Upper lobe of right lung (tissue), 1 donor: ENCODE results near the gene MRPL55. TPM values are rescaled to one million over a fixed set of nuclear protein-coding genes. Genes with fewer than 3 reads are reported as not detected.
A peak's percentile ranks its signal among the peaks of the same experiment; 100 is the strongest.

Source experiments
- ATAC-seq: fragments of 200-7000 bp; cut with Tn5 transposase; one replicate; pipeline ENCODE4 v1.9.1; 2020; ENCODE audit warnings: mild to moderate bottlenecking, moderate library complexity
- DNase-seq: peaks from one replicate; pipeline ENCODE4 v3.0.0-alpha.2; 2020
- H3K27ac ChIP-seq: fragments of 200-600 bp; one replicate; pipeline ENCODE4 v1.8.0; 2022
- H3K27me3 ChIP-seq: fragments of 200-600 bp; one replicate; pipeline ENCODE4 v1.8.0; 2022; ENCODE audit warnings: mild to moderate bottlenecking
- H3K36me3 ChIP-seq: fragments of 200-600 bp; one replicate; pipeline ENCODE4 v1.8.0; 2022
- H3K4me1 ChIP-seq: fragments of 200-600 bp; one replicate; pipeline ENCODE4 v1.8.0; 2022
- H3K4me3 ChIP-seq: fragments of 200-600 bp; one replicate; pipeline ENCODE4 v1.8.0; 2022; ENCODE audit warnings: mild to moderate bottlenecking
- H3K9me3 ChIP-seq: fragments of 200-600 bp; one replicate; pipeline ENCODE4 v1.8.0; 2022
- CTCF ChIP-seq: fragments of 200-600 bp; IDR thresholded peaks from one replicate; pipeline ENCODE4 v1.8.0; 2022; ENCODE audit warnings: antibody characterized with exemption
- intact Hi-C: fragments of 100-400 bp; cut with DNase I; formaldehyde crosslinking; loops from one replicate; pipeline ENCODE4 v1.11.0; 2022
- microRNA-seq: library from miRNA; unstranded; fragments of <30 nt; microRNA quantifications from one replicate; pipeline ENCODE4 v1.2.0, GENCODE V29; 2020; ENCODE audit warnings: borderline microRNAs expressed
- total RNA-seq: library from RNA; stranded (reverse); fragmentation: NEBNext Ultra II Directional; extraction: Animal tissue kit (Norgen Biotek cat#: 25700); gene quantifications from one replicate; pipeline ENCODE4 v1.2.1, GENCODE V29; 2021
- donor health status: DM: no; HTN: yes; CAD: no; lungs with severe emphysema.

Gene MRPL55
- total RNA-seq, 1 donor from 2014 or later, result 39.9 TPM

DNA sequence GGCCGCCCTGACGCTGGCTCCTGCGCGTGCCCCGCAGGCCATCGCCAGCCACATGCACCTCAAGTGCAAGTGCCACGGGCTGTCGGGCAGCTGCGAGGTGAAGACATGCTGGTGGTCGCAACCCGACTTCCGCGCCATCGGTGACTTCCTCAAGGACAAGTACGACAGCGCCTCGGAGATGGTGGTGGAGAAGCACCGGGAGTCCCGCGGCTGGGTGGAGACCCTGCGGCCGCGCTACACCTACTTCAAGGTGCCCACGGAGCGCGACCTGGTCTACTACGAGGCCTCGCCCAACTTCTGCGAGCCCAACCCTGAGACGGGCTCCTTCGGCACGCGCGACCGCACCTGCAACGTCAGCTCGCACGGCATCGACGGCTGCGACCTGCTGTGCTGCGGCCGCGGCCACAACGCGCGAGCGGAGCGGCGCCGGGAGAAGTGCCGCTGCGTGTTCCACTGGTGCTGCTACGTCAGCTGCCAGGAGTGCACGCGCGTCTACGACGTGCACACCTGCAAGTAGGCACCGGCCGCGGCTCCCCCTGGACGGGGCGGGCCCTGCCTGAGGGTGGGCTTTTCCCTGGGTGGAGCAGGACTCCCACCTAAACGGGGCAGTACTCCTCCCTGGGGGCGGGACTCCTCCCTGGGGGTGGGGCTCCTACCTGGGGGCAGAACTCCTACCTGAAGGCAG, 50.0 kb downstream of the MRPL55 start:
- intact Hi-C loops, result no loop called here
- Histone ChIP-seq H3K36me3 (no peaks in the 10 kb centered on the region), H3K4me1 (peaks cover 14% of the 10 kb centered on the region), H3K27ac (peak overlapping the region; percentile 47), H3K4me3 (peak overlapping the region; percentile 38), H3K27me3 (peaks cover 62% of the 10 kb centered on the region), H3K9me3 (no peaks in the 10 kb centered on the region)
- no peak for DNase-seq
- TF ChIP-seq CTCF, result no peak
- ATAC-seq, result no peak

GRCh38 chr1:228058172-228058948, 50.7 kb downstream of the MRPL55 start:
- peak overlapping the region; percentile 38 for H3K4me3 ChIP-seq
- peak; percentile 56 for DNase-seq
- peaks cover 54% of the 10 kb centered on the region for H3K27me3 ChIP-seq
- no peak for TF ChIP-seq CTCF
- intact Hi-C loops, result no loop called here
- peak overlapping the region; percentile 47 for H3K27ac ChIP-seq
- H3K9me3 ChIP-seq, result no peaks in the 10 kb centered on the region
- H3K36me3 ChIP-seq, result no peaks in the 10 kb centered on the region
- H3K4me1 ChIP-seq, result peaks cover 14% of the 10 kb centered on the region
- ATAC-seq, result no peak

Small RNA genes lying within 50 kb of the gene (microRNA-seq; reads per million reads assigned to microRNA genes)
- 0.66 reads per million for gene MIR3620

Other genes with a start within 250 kb of the MRPL55 start
- 10.2 TPM for gene WNT9A, start 161.4 kb downstream of the MRPL55 start, total RNA-seq
- gene WNT3A, start 102.3 kb downstream of the MRPL55 start, total RNA-seq, result 10.1 TPM
- 397 TPM for gene ARF1, start 26.6 kb downstream of the MRPL55 start, total RNA-seq
- 12.5 TPM for gene C1orf35, start 6.0 kb downstream of the MRPL55 start, total RNA-seq
- gene GUK1, start 31.0 kb upstream of the MRPL55 start, total RNA-seq, result 203 TPM
- 6.9 TPM for gene GJC2, start 40.6 kb upstream of the MRPL55 start, total RNA-seq
- 13.0 TPM for gene IBA57, start 56.5 kb upstream of the MRPL55 start, total RNA-seq
- gene OBSCN, start 98.7 kb upstream of the MRPL55 start, total RNA-seq, result 39.4 TPM